OCI-LY3 (cell line): ENCODE data around the gene CNTNAP2.

Source experiments
- H2AFZ ChIP-seq: fragments of 200-600, 300-600 bp; shearing (Covaris generic); 2 replicates; pipeline ENCODE4 v1.6.0; 2014; ENCODE audit warnings: antibody characterized with exemption, low read depth, low read length
- H3K27ac ChIP-seq: fragments of 200-600, 300-600 bp; sonication (generic); 2 replicates; pipeline ENCODE4 v1.5.1; 2014; ENCODE audit warnings: mild to moderate bottlenecking, low read length, moderate library complexity, mixed read lengths
- H3K27me3 ChIP-seq: fragments of 200-600, 300-600 bp; sonication (generic); 2 replicates; pipeline ENCODE4 v1.6.1; 2014; ENCODE audit warnings: low read depth, low read length, mixed read lengths
- H3K36me3 ChIP-seq: fragments of 200-600, 300-600 bp; sonication (generic); replicated peaks from 2 replicates; pipeline ENCODE3; 2014; ENCODE audit warnings: low read depth, low read length, mixed read lengths
- H3K4me1 ChIP-seq: fragments of 300-600, 200-600 bp; sonication (generic); 2 replicates; pipeline ENCODE4 v1.6.1; 2014; ENCODE audit warnings: low read length, mixed read lengths
- H3K4me2 ChIP-seq: fragments of 200-600, 300-600 bp; sonication (generic); 2 replicates; pipeline ENCODE4 v1.6.1; 2014; ENCODE audit warnings: low read length, mixed read lengths
- H3K4me3 ChIP-seq: fragments of 300-600, 200-600 bp; sonication (generic); 2 replicates; pipeline ENCODE4 v1.5.1; 2014; ENCODE audit warnings: antibody characterized with exemption, mild to moderate bottlenecking, low read length, moderate library complexity
- H3K79me2 ChIP-seq: fragments of 300-600, 200-600 bp; shearing (Covaris generic); 2 replicates; pipeline ENCODE4 v1.6.1; 2014; ENCODE audit warnings: mild to moderate bottlenecking, low read length, mixed read lengths
- H3K9ac ChIP-seq: fragments of 300-600, 200-600 bp; shearing (Covaris generic); 2 replicates; pipeline ENCODE4 v1.6.0; 2014; ENCODE audit warnings: mild to moderate bottlenecking, low read length, moderate library complexity
- H3K9me3 ChIP-seq: fragments of 200-600, 300-600 bp; shearing (Covaris generic); 2 replicates; pipeline ENCODE4 v1.6.1; 2014; ENCODE audit warnings: low read length, mixed read lengths; ENCODE audit not compliant: insufficient read depth
- H4K20me1 ChIP-seq: fragments of 200-600, 300-600 bp; sonication (generic); 2 replicates; pipeline ENCODE4 v1.6.1; 2016; ENCODE audit warnings: low read length, mixed read lengths; ENCODE audit not compliant: insufficient read depth
- CTCF ChIP-seq: fragments of 200-600, 300-600 bp; sonication (generic); IDR thresholded peaks from 2 replicates; pipeline ENCODE4 v1.5.1; 2014; ENCODE audit warnings: antibody characterized with exemption, low read length, low read depth
- EZH2phosphoT487 ChIP-seq: fragments of 200-600 bp; shearing (Covaris generic); IDR thresholded peaks from 2 replicates; pipeline ENCODE4 v1.6.1; 2018; ENCODE audit warnings: antibody characterized with exemption, mixed run types, low read depth

Gene CNTNAP2

GRCh38 chr7:146084086-146084485 is 32.5 kb upstream of the CNTNAP2 start:
- Histone ChIP-seq H3K4me1 (no peaks in the 10 kb centered on the region), H3K27ac (no peak overlapping the region), H3K36me3 (no peaks in the 10 kb centered on the region), H3K9me3 (no peaks in the 10 kb centered on the region), H3K9ac (no peak overlapping the region), H3K27me3 (no peaks in the 10 kb centered on the region), H4K20me1 (no peaks in the 10 kb centered on the region), H2AFZ (no peak overlapping the region), H3K4me3 (no peak overlapping the region), H3K79me2 (no peaks in the 10 kb centered on the region), H3K4me2 (no peak overlapping the region)
- TF ChIP-seq EZH2phosphoT487 (no peak), CTCF (no peak)

- TF ChIP-seq EZH2phosphoT487, result no peak
- peak; percentile 85 for TF ChIP-seq CTCF
- Histone ChIP-seq H3K79me2 (no peaks in the 10 kb centered on the region), H3K9me3 (no peaks in the 10 kb centered on the region), H3K9ac (no peak overlapping the region), H2AFZ (no peak overlapping the region), H4K20me1 (no peaks in the 10 kb centered on the region), H3K27ac (no peak overlapping the region), H3K27me3 (no peaks in the 10 kb centered on the region), H3K4me1 (no peaks in the 10 kb centered on the region), H3K4me2 (no peak overlapping the region), H3K4me3 (no peak overlapping the region), H3K36me3 (no peaks in the 10 kb centered on the region)
Measured at GRCh38 chr7:146090023-146090645, 26.5 kb upstream of the CNTNAP2 start.

- Histone ChIP-seq H3K9ac (no peak overlapping the region), H3K4me3 (no peak overlapping the region), H3K36me3 (no peaks in the 10 kb centered on the region), H4K20me1 (no peaks in the 10 kb centered on the region), H3K27ac (no peak overlapping the region), H3K9me3 (no peaks in the 10 kb centered on the region), H3K27me3 (no peaks in the 10 kb centered on the region), H3K4me1 (no peaks in the 10 kb centered on the region), H2AFZ (no peak overlapping the region), H3K79me2 (no peaks in the 10 kb centered on the region), H3K4me2 (no peak overlapping the region)
- TF ChIP-seq CTCF (no peak), EZH2phosphoT487 (no peak)
Measured at GRCh38 chr7:146094356-146094755, 22.2 kb upstream of the CNTNAP2 start.

GRCh38 chr7:146096994-146097393 is 19.6 kb upstream of the CNTNAP2 start:
- TF ChIP-seq CTCF (peak; percentile 35; the same call in 1 of the 2 replicates), EZH2phosphoT487 (no peak)
- H4K20me1 ChIP-seq, result no peaks in the 10 kb centered on the region
- H3K4me2 ChIP-seq, result no peak overlapping the region
- no peaks in the 10 kb centered on the region for H3K79me2 ChIP-seq
- H3K4me1 ChIP-seq, result no peaks in the 10 kb centered on the region
- H3K9me3 ChIP-seq, result no peaks in the 10 kb centered on the region
- H3K27ac ChIP-seq, result no peak overlapping the region
- no peaks in the 10 kb centered on the region for H3K36me3 ChIP-seq
- no peaks in the 10 kb centered on the region for H3K27me3 ChIP-seq
- no peak overlapping the region for H3K9ac ChIP-seq
- H2AFZ ChIP-seq, result no peak overlapping the region
- H3K4me3 ChIP-seq, result no peak overlapping the region
